ENCODE results near the gene RUBCN.
"Not testable (repeated sequence)": the region's sequence is repeated elsewhere in the genome, so short reads cannot be mapped to it uniquely, and the experiment has no call there.

Gene RUBCN

DNA sequence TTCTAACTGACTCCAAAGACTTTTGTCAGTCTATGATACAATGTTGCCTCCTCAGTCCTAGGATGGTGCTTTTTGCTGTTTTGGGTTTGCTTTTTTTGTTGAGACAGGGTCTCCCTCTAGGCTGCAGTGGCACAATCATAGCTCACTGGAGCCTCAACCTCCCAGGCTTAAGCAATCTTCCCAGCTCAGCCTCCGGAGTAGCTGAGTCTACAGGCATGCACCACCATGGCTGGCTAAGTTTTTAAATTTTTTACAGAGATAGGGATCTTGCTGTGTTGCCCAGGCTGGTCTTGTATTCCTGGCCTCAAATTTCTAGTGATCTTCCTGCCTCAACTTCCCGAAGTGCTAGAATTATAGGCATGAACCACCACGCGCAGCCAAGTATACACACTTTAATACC is 22.5 kb downstream of the RUBCN start:
- no peak overlapping the region for H3K27ac Mint-ChIP-seq
- no peak overlapping the region for H3K4me3 Mint-ChIP-seq
- DNase-seq (ENCODE audit: low spot score in 2 of 2) (no peak), ATAC-seq (no peak)
- no peaks in the 10 kb centered on the region for H3K9me3 Mint-ChIP-seq
- peaks cover 20% of the 10 kb centered on the region for H3K4me1 Mint-ChIP-seq
- H3K36me3 Mint-ChIP-seq = peaks cover 29% of the 10 kb centered on the region

DNA sequence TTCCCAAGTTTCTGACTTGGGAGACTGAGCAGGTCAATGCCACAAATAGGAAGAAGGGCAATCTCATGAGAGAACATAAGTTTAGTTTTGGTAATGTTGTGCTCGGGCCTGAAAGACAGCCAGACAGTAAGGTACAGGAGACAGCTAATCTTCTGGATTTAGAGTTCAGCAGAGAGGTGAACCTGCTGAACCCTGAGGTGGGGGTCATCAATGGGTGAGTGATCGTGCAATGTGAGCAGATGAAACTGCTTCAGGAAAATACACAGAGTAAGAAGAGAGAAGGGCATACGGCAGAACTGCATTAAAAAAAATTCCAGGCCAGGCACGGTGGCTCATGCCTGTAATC is 23.3 kb downstream of the RUBCN start:
- Mint-ChIP-seq H3K4me3 (peak overlapping the region; percentile 60), H3K4me1 (peaks cover 20% of the 10 kb centered on the region), H3K27ac (peak overlapping the region; percentile 90), H3K36me3 (peaks cover 29% of the 10 kb centered on the region), H3K9me3 (no peaks in the 10 kb centered on the region)
- ATAC-seq (no peak), DNase-seq (ENCODE audit: low spot score in 2 of 2) (no peak)

DNA sequence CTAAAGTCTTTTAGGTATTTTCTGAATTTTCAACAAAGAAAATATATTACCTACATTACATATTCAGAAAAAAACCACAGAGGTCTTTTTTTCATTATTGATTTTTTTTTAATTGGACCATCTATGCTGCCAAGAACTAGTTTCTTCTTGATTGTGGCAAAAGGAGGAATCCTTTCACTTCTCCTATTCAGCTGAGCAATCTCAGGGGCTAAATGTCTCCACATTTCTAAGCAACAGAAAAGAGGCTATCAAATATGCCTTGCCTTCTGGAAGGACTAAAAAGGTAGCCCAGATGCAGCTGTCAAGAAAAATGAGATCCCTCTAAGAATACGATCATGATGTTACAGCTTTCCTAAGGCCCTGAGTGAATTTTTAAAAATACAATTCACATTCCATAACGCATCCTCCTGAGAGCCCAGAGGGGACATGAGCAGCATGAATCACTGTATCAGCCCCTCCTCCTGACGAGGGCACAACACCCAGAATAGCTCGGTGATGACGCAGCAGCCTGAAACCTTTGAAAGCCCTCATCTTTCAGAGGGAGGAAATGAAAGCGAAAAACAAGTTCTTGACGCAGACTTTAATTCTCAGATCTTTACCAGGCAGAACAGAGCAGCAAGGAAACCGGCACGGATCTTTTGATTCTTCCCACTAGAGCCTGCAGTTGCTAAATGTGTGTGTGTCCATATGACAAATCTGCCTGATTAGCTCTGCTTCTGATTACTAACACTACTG is 24.6 kb downstream of the RUBCN start:
- peak; percentile 54 to 87 for DNase-seq (ENCODE audit: low spot score in 2 of 2)
- ATAC-seq = peak; percentile 99
- peak overlapping the region; percentile 60 for H3K4me3 Mint-ChIP-seq
- H3K27ac Mint-ChIP-seq = peak overlapping the region; percentile 90
- H3K4me1 Mint-ChIP-seq = peaks cover 20% of the 10 kb centered on the region
- H3K9me3 Mint-ChIP-seq = no peaks in the 10 kb centered on the region
- peaks cover 35% of the 10 kb centered on the region for H3K36me3 Mint-ChIP-seq

DNA sequence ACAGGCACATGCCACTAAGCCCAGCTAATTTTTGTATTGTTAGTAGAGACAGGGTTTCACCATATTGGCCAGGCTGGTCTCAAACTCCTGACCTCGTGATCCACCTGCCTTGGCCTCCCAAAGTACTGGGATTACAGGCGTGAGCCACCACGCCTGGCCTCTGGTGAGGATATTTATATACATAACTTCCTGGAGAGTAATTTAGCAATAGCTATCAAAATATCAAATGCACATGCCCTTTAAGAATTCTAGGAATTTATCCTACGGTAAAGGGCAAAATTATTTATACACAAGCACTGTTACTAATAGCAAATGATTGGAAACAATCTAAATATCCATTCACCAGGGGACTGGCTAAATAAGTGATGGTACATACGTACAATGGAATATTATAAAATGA is 25.7 kb downstream of the RUBCN start:
- H3K4me1 Mint-ChIP-seq = peaks cover 27% of the 10 kb centered on the region
- DNase-seq (ENCODE audit: low spot score in 2 of 2); H3K27ac Mint-ChIP-seq; H3K9me3 Mint-ChIP-seq; ATAC-seq; H3K4me3 Mint-ChIP-seq: not testable (repeated sequence)
- H3K36me3 Mint-ChIP-seq = peaks cover 43% of the 10 kb centered on the region

DNA sequence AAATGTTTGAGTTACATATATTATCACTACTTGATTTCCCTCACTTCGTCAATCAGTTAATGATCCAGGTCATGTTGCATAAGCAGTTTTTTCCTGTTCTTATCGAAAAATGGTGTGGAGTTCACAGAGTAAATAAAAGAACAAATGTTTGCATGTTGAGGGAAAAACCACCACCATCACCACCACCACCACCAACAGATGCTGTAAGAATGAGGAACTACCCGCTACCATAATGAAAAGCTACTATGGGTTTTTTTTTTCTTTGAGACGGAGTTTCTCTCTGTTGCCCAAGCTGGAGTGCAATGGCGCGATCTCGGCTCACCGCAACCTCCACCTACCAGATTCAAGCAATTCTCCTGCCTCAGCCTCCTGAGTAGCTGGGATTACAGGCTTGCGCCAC is 27.6 kb downstream of the RUBCN start:
- no peak overlapping the region for H3K4me3 Mint-ChIP-seq
- DNase-seq (ENCODE audit: low spot score in 2 of 2) = no peak
- no peak overlapping the region for H3K27ac Mint-ChIP-seq
- peaks cover 27% of the 10 kb centered on the region for H3K4me1 Mint-ChIP-seq
- ATAC-seq = no peak
- peaks cover 50% of the 10 kb centered on the region for H3K36me3 Mint-ChIP-seq
- no peaks in the 10 kb centered on the region for H3K9me3 Mint-ChIP-seq

DNA sequence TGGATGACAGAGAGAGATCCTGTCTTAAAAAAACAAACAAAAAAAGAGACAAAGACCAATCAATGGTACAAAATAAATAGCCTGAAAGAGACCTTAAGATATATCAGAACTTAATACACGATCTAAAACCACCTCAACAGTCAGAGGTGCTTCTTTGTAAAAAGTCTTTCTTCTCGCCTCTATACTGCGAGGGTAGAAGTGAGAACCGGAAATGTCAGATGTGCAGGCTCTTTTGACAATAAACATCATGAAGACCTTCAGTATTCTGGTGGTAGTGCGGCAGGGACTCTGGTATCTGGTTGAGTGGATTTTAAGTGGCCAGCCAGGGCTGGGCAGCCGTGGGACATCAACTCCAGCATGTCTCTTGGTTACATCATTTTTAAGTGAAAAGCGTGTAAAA is 30.0 kb downstream of the RUBCN start:
- DNase-seq (ENCODE audit: low spot score in 2 of 2) (no peak), ATAC-seq (no peak)
- Mint-ChIP-seq H3K27ac (peak overlapping the region; percentile 64), H3K36me3 (peaks cover 67% of the 10 kb centered on the region), H3K4me1 (peaks cover 7% of the 10 kb centered on the region), H3K4me3 (peak overlapping the region; percentile 59), H3K9me3 (no peaks in the 10 kb centered on the region)

DNA sequence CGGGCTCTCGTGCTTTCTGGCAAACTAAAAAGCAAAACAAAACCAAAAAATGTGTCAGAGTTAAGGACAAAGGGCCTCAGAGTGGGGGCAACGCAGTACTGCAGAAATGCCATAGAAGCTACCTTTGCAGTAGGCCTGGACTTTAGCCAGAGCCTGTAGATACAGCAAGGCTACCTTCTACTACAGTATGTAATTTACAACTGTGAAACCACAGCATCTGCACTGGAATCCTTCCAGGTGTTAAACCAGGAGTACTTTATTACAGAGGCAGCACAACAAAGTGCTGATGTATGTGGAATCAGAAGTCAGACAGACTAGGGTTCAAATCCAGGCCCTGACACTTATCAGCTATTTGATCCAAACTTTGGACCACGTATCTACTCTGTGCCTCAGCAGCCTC is 34.9 kb downstream of the RUBCN start:
- Mint-ChIP-seq H3K9me3 (no peaks in the 10 kb centered on the region), H3K4me3 (no peak overlapping the region), H3K27ac (peak overlapping the region; percentile 43), H3K4me1 (peaks cover 5% of the 10 kb centered on the region), H3K36me3 (peaks cover 89% of the 10 kb centered on the region)
- DNase-seq (ENCODE audit: low spot score in 2 of 2) (no peak), ATAC-seq (no peak)

DNA sequence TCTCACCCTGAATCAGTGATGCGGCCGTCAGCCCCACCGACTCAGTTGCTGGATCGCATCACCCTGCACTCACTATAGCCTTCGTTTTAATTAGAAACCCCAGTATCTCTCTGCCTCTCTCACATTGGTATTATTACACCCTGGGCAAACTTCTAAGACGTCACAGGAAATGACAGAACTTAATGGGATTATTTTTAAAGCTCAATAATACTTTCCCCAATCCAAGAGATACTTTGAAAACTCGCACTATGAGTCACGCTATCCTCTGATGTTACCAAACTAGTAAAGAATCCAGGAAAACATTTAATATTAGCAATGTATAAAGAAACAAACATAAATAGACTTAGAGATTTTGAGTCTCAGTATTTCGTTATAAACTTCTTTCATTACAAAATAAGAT is 36.6 kb downstream of the RUBCN start:
- Mint-ChIP-seq H3K4me1 (peaks cover 5% of the 10 kb centered on the region), H3K27ac (no peak overlapping the region), H3K9me3 (no peaks in the 10 kb centered on the region), H3K36me3 (peaks cover 94% of the 10 kb centered on the region), H3K4me3 (no peak overlapping the region)
- DNase-seq (ENCODE audit: low spot score in 2 of 2) = no peak
- ATAC-seq = no peak

DNA sequence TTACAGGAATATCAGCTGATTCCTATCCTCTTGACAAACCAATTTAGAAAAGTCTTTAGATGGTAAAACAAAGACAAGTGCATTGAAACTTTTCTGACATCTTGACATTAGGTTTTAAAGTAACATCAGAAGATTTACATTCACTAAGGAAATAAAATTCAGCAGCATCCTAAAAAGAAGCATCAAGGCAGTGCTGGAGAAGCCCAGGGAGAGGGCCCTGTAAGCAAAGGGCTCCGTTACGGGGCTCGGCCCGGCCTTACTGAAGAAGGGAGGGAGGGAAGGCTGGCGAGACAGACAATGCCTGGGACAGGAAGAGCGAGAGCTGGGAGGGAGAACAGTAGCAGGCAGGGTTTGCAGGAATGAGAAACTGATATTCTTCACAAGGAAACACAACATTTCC is 39.3 kb downstream of the RUBCN start:
- Mint-ChIP-seq H3K4me1 (peaks cover 5% of the 10 kb centered on the region), H3K4me3 (no peak overlapping the region), H3K36me3 (peaks cover 91% of the 10 kb centered on the region), H3K27ac (peak overlapping the region; percentile 84), H3K9me3 (no peaks in the 10 kb centered on the region)
- ATAC-seq = no peak
- DNase-seq (ENCODE audit: low spot score in 2 of 2) = no peak

DNA sequence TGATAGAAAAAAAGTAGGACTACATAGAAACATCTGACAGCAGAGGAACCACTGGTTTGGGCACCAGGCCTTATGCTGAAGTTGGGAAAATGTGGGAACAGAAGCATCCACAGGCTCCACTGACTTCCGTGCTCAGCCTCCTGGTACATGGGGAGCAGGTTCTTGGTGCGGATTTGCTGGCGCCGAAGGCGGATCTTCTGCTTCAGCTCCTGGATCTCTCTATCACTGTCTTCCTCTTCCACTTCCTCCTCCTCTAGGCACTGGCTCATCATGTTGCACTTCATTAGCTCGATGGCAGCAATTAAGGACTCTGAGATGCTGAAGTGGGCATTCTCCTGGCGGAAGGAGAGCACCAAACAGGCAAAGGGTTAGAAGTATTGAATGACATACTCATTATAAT is 42.5 kb downstream of the RUBCN start:
- Mint-ChIP-seq H3K9me3 (no peaks in the 10 kb centered on the region), H3K4me1 (peaks cover 5% of the 10 kb centered on the region), H3K4me3 (no peak overlapping the region), H3K27ac (peak overlapping the region; percentile 36), H3K36me3 (peaks cover 93% of the 10 kb centered on the region)
- DNase-seq (ENCODE audit: low spot score in 2 of 2) (no peak), ATAC-seq (no peak)

DNA sequence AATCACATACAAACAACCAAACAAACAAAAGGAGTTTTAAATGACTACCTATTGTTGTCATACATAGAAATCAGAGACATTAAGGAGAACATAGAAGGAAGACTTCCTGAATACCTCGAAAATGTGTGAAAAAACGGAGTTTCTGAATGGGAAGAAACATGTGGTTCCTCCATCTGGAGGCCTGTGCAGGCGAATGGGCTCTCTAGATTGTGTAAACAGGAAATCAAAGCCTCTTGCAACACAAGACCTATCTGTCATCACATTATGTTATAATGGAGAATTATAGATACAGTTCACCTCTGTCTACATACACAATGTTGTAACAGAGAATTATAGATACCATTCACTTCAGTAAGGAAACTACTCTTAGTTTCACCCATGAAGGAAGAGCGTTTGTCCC is 44.1 kb downstream of the RUBCN start:
- Mint-ChIP-seq H3K4me1 (peaks cover 5% of the 10 kb centered on the region), H3K4me3 (no peak overlapping the region), H3K27ac (peak overlapping the region; percentile 36), H3K36me3 (peaks cover 95% of the 10 kb centered on the region), H3K9me3 (no peaks in the 10 kb centered on the region)
- DNase-seq (ENCODE audit: low spot score in 2 of 2) = no peak
- no peak for ATAC-seq

DNA sequence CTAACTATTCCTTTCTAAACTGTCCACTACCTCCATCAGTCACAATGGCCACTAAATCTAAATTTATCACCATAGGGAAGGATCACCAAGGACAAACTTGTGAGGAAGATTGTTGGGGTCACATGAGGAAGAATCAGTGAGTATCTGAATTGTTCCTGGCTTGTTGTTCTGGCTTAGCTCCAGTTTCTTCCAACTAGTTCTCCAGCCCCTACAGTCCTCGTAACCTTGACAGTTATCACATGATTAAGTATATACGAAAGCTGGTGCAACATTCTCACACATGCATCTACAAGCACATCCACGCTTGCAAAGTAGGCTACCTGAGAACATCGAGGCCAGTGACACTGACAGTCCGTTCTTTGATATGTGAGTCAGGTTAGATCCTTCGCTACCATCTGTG is 46.0 kb downstream of the RUBCN start:
- no peaks in the 10 kb centered on the region for H3K4me1 Mint-ChIP-seq
- no peak overlapping the region for H3K27ac Mint-ChIP-seq
- DNase-seq (ENCODE audit: low spot score in 2 of 2) (no peak), ATAC-seq (no peak)
- H3K36me3 Mint-ChIP-seq = peaks cover 90% of the 10 kb centered on the region
- no peak overlapping the region for H3K4me3 Mint-ChIP-seq
- H3K9me3 Mint-ChIP-seq = no peaks in the 10 kb centered on the region

DNA sequence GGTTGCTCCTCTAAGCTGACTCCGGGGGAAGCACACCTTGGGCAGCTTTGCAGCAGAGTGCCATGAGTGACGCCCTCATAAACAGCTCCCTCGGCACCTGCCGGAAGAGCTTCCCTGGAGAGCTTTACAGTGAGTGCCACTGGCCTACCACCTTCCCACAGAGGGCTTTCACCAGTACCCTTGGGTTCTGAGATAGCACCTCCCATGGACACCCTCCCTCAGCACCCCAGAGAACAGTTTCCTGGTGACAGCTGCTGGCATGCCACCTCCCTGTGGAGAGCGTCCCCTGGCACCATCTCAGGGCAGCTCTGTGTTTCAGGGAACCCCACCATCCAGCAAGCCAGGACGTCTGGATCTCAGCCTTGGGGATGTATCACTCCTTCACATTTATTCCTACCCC is 49.1 kb downstream of the RUBCN start:
- Mint-ChIP-seq H3K36me3 (peaks cover 72% of the 10 kb centered on the region), H3K4me1 (peaks cover 5% of the 10 kb centered on the region), H3K27ac (peak overlapping the region; percentile 60), H3K9me3 (no peaks in the 10 kb centered on the region), H3K4me3 (no peak overlapping the region)
- no peak for ATAC-seq
- DNase-seq (ENCODE audit: low spot score in 2 of 2) = no peak

DNA sequence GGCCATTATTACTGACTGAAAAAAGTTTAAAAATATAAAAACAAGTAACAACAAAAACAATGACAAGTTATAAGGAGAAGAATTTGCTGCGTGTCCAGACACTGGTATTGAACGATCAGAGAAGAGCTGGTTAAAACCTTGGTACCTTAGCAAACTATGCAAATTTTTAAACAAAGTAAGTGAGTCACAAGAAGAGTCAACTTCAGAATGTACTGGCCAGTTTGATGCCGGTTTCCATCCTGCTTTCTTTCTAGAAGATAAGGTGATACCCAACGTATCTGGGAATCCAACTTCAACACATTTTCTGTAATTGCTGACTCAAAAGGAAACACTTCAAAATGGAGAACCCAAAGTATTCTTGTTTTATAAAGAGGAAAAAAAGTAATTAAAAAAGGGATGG is 49.8 kb downstream of the RUBCN start:
- no peak for ATAC-seq
- peaks cover 5% of the 10 kb centered on the region for H3K4me1 Mint-ChIP-seq
- no peak for DNase-seq (ENCODE audit: low spot score in 2 of 2)
- no peaks in the 10 kb centered on the region for H3K9me3 Mint-ChIP-seq
- H3K27ac Mint-ChIP-seq = no peak overlapping the region
- H3K4me3 Mint-ChIP-seq = no peak overlapping the region
- peaks cover 72% of the 10 kb centered on the region for H3K36me3 Mint-ChIP-seq

DNA sequence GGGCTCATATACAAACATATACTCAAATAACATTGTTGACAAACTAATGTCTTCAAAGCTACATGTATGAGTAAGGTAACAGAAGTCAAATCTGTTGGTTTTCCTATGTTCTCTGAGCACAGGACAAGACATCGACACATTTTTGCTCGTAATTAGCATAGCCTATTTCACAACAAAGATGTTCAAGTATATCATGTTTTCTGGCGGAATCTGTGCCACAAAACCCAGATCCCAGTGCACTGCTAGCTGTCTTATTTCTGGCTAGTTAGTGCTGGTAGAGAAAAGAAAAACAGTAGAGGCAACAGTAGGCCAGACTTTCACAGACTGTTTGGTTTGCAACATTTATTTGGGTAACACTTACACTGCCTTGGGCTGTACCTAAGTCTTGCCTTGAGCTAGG is 51.2 kb downstream of the RUBCN start:
- DNase-seq (ENCODE audit: low spot score in 2 of 2) (no peak), ATAC-seq (no peak)
- no peaks in the 10 kb centered on the region for H3K9me3 Mint-ChIP-seq
- H3K27ac Mint-ChIP-seq = no peak overlapping the region
- peaks cover 72% of the 10 kb centered on the region for H3K36me3 Mint-ChIP-seq
- no peak overlapping the region for H3K4me3 Mint-ChIP-seq
- H3K4me1 Mint-ChIP-seq = peaks cover 5% of the 10 kb centered on the region

DNA sequence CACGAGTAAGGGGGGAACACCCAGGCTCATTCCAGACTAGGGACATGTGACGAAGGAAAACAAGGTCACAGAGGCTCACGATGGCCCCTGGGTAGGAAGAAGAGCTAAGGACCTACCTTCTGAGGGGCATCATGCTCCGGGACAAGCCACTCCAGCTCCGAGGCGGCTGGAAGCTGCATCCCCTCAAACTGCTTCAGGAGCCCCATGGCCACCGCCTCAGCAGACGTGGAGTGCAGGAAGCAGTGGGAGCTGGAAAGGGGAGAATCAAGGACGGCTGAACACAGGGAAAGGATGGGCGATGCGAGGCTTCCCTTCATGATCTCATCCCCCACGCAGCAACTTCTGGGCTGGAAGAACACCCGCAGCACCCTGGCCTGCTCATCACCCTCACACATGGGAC is 53.5 kb downstream of the RUBCN start:
- Mint-ChIP-seq H3K36me3 (peaks cover 49% of the 10 kb centered on the region), H3K27ac (peak overlapping the region; percentile 43), H3K4me1 (peaks cover 5% of the 10 kb centered on the region), H3K9me3 (no peaks in the 10 kb centered on the region), H3K4me3 (no peak overlapping the region)
- ATAC-seq (no peak), DNase-seq (ENCODE audit: low spot score in 2 of 2) (no peak)

DNA sequence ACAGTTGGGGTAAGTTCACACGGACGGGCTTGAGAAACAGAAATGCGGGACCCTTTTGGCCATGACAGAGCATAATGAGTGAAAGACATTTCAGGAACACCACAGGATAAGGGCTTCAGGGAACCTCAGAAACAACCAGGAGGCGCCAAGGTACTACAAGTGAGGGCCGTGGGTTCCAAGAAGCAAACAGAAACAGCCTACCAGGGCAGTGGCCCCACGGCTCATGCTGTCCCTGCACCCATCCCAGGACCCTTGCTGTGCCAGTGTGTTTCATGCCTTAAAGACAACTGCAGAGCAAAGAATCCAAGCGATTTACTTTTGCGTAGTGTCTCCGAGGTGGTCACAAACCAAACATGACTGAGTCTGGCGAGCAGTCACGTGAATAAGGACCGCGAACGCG is 54.0 kb downstream of the RUBCN start:
- peaks cover 49% of the 10 kb centered on the region for H3K36me3 Mint-ChIP-seq
- ATAC-seq (no peak), DNase-seq (ENCODE audit: low spot score in 2 of 2) (no peak)
- H3K9me3 Mint-ChIP-seq = no peaks in the 10 kb centered on the region
- peaks cover 5% of the 10 kb centered on the region for H3K4me1 Mint-ChIP-seq
- H3K27ac Mint-ChIP-seq = peak overlapping the region; percentile 67
- H3K4me3 Mint-ChIP-seq = no peak overlapping the region
